K562 (cell line): ENCODE data around the gene RNF166. TPM values are rescaled to one million over a fixed set of nuclear protein-coding genes. Genes with fewer than 3 reads are reported as not detected.

Source experiments
- CAMTA2 ChIP-seq: fragments of 250-450 bp; sonication (Bioruptor Pico); conservative IDR thresholded peaks from 2 replicates; pipeline ENCODE4 v1.5.1; 2022
- CEBPB ChIP-seq: fragments of 450-650 bp; IDR thresholded peaks from 2 replicates; pipeline ENCODE4 v1.6.1; 2016; ENCODE audit warnings: missing genetic modification characterization, missing compliant biosample characterization
- EGR1 ChIP-seq: fragments of 450-650 bp; conservative IDR thresholded peaks from 2 replicates; pipeline ENCODE4 v1.6.1; 2017; ENCODE audit warnings: mild to moderate bottlenecking
- FIP1L1 ChIP-seq: fragments of 200-400 bp; formaldehyde crosslinking; IDR thresholded peaks from 2 replicates; pipeline ENCODE4 v1.6.1; 2018; ENCODE audit warnings: mild to moderate bottlenecking, low read depth, low read length; ENCODE audit not compliant: poor library complexity, severe bottlenecking
- HNRNPLL ChIP-seq: fragments of 200-400 bp; formaldehyde crosslinking; IDR thresholded peaks from 2 replicates; pipeline ENCODE4 v1.6.1; 2017; ENCODE audit warnings: low read length, low read depth, mild to moderate bottlenecking; ENCODE audit not compliant: poor library complexity, severe bottlenecking
- KDM1A ChIP-seq, 2 experiments: fragments of 450-650 bp; IDR thresholded peaks; 2 replicates each; pipeline ENCODE4 v1.6.1; 2016; ENCODE audit warnings: mild to moderate bottlenecking in 2 of 2
- KLF16 ChIP-seq: IDR thresholded peaks from 2 replicates; pipeline ENCODE4 v1.6.1; 2016; ENCODE audit warnings: antibody characterized with exemption
- LARP7 ChIP-seq: fragments of 450-650 bp; IDR thresholded peaks from 2 replicates; pipeline ENCODE4 v1.6.1; 2016
- MAX ChIP-seq: sonication (generic); formaldehyde crosslinking; IDR thresholded peaks from 2 replicates; pipeline ENCODE4 v1.9.0; 2022; ENCODE audit warnings: mild to moderate bottlenecking, missing genetic modification reagents
- NR0B1 ChIP-seq: fragments of 450-650 bp; IDR thresholded peaks from one replicate; pipeline ENCODE4 v1.6.1; 2018; ENCODE audit warnings: mild to moderate bottlenecking, moderate library complexity; ENCODE audit not compliant: partially characterized antibody
- PHF8 ChIP-seq: fragments of 200-600 bp; sonication (generic); IDR thresholded peaks from 2 replicates; pipeline ENCODE4 v1.6.1; 2012; ENCODE audit warnings: mixed run types, mild to moderate bottlenecking, inconsistent platforms, low read length, moderate library complexity, borderline replicate concordance
- SMARCA4 ChIP-seq: fragments of 450-650 bp; IDR thresholded peaks from 2 replicates; pipeline ENCODE4 v1.6.1; 2016
- SNRNP70 ChIP-seq: fragments of 200-400 bp; formaldehyde crosslinking; optimal IDR thresholded peaks from 2 replicates; pipeline ENCODE3; 2017; ENCODE audit warnings: low read depth, low read length
- ZBTB1 ChIP-seq: sonication (generic); formaldehyde crosslinking; IDR thresholded peaks from 2 replicates; pipeline ENCODE4 v1.8.1; 2023; ENCODE audit warnings: missing genetic modification reagents, low read depth, mild to moderate bottlenecking, borderline replicate concordance
- ZNF143 ChIP-seq: sonication (generic); formaldehyde crosslinking; IDR thresholded peaks from 2 replicates; pipeline ENCODE4 v1.9.0; 2022; ENCODE audit warnings: mild to moderate bottlenecking, missing genetic modification reagents
- ZNF511 ChIP-seq: sonication (generic); formaldehyde crosslinking; IDR thresholded peaks from 2 replicates; pipeline ENCODE4 v1.8.0; 2022; ENCODE audit warnings: mild to moderate bottlenecking, missing genetic modification reagents
- polyA plus RNA-seq, 8 experiments: library from polyadenylated mRNA; depleted of rRNA in 4 of 8; stranded (reverse) in 5 of 8; unstranded in 3 of 8; fragments of >200 nt; fragmentation: Nextera tagmentation in 2 of 8; fragmentation: Illumina TruSeq in 1 of 8; extraction: Ambion mirVana in 2 of 8; extraction: Trizol in 1 of 8; gene quantifications; 2 replicates each; pipeline versions ENCODE4 v1.2.1 to v1.2.3, GENCODE V29; 2011 to 2014; ENCODE audit warnings: inconsistent platforms in 1 of 8, missing spikeins in 1 of 8
- total RNA-seq, 7 experiments: library from RNA; depleted of rRNA in 6 of 7; stranded (reverse); fragments of >200 nt in 6 of 7; fragmentation: Illumina TruSeq in 2 of 7; extraction: Trizol in 2 of 7; gene quantifications; 2 replicates each; pipeline versions ENCODE4 v1.2.1 to v1.2.3, GENCODE V29; 2011 to 2021; ENCODE audit warnings: low replicate concordance in 1 of 7
- TF ChIP-seq, protein P1 (sequence below), 2 experiments: IDR thresholded peaks in 1 of 2; conservative IDR thresholded peaks in 1 of 2; 2 replicates each; pipeline ENCODE4 v1.6.1; 2016; ENCODE audit warnings: low read depth in 2 of 2, mild to moderate bottlenecking in 1 of 2, missing compliant biosample characterization in 1 of 2, missing genetic modification characterization in 1 of 2, moderate library complexity in 1 of 2
- TF ChIP-seq, protein P2 (sequence below): fragments of 250-450 bp; sonication (Bioruptor Pico); IDR thresholded peaks from 2 replicates; pipeline ENCODE4 v1.5.0; 2022; ENCODE audit warnings: mild to moderate bottlenecking
- TF ChIP-seq, protein P3 (sequence below): sonication (generic); formaldehyde crosslinking; IDR thresholded peaks from 2 replicates; pipeline ENCODE4 v1.8.1; 2022; ENCODE audit warnings: missing genetic modification reagents

RNF166 gene
- total and polyA plus RNA-seq, 9 of the 15 experiments (the other 6 are each of a cell fraction or from before 2014, with no cell fraction given) = 0.56 to 60.3 (median 19.5) TPM

DNA sequence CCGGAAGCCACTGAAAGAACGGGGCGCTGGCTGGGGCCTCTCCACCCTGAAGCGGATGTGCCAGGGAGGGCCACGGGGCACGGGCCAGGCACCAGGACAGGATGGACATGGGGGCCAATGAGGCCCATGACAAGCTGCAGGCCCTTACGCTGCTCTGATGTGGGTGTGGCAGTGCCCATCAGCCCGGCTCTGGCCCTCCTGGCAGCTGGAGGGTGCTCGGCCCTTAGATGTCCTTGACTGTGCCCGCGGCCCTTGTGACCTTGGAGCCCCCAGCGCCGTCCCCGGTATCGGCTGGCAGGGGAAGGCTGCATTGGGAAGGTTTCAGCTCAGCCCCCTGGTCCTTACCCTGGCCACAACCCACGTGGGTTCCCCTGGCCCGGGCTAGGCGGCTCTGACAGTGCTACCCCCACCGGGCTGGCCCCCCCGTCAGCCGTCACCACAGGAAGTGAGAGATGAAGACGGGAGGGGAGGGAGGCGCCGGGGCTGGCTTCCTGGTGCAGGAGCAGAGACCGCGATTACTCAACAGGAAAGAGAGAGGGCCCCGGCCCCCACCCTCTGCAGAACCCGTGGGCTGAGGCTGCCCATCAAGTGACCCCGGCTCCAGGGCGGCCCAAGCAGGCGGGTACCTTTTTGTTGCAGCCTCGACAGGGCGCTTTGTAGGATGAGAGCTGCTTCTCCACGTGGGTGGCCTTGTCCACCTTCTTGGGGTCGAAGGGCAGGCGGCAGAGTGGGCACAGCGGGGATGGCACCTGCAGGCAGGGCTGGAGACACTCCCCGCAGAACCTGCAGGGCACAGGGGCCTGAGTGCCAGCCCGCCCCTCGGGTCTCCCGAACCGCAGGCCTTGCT, 5.3 kb downstream of the RNF166 start (continued):
- TF ChIP-seq, protein P1, sequence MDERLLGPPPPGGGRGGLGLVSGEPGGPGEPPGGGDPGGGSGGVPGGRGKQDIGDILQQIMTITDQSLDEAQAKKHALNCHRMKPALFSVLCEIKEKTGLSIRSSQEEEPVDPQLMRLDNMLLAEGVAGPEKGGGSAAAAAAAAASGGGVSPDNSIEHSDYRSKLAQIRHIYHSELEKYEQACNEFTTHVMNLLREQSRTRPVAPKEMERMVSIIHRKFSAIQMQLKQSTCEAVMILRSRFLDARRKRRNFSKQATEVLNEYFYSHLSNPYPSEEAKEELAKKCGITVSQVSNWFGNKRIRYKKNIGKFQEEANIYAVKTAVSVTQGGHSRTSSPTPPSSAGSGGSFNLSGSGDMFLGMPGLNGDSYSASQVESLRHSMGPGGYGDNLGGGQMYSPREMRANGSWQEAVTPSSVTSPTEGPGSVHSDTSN (CRISPR knock-in tag; IDR thresholded peaks at IDR 0.05; ENCODE audit: low read depth) = no peak
- TF ChIP-seq, protein P1 (tag; conservative IDR thresholded peaks at IDR 0.05; ENCODE audit: low read depth) = peak; percentile 63
- no peak for TF ChIP-seq ZNF511 (CRISPR knock-in tag)
- no peak for TF ChIP-seq LARP7
- TF ChIP-seq HNRNPLL = no peak
- TF ChIP-seq, protein P2, sequence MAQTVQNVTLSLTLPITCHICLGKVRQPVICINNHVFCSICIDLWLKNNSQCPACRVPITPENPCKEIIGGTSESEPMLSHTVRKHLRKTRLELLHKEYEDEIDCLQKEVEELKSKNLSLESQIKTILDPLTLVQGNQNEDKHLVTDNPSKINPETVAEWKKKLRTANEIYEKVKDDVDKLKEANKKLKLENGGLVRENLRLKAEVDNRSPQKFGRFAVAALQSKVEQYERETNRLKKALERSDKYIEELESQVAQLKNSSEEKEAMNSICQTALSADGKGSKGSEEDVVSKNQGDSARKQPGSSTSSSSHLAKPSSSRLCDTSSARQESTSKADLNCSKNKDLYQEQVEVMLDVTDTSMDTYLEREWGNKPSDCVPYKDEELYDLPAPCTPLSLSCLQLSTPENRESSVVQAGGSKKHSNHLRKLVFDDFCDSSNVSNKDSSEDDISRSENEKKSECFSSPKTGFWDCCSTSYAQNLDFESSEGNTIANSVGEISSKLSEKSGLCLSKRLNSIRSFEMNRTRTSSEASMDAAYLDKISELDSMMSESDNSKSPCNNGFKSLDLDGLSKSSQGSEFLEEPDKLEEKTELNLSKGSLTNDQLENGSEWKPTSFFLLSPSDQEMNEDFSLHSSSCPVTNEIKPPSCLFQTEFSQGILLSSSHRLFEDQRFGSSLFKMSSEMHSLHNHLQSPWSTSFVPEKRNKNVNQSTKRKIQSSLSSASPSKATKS (CRISPR knock-in tag) = no peak
- 0 out of 2 replicates have a peak, but pooled peaks have one; percentile 22 for TF ChIP-seq SMARCA4
- TF ChIP-seq, protein P3, sequence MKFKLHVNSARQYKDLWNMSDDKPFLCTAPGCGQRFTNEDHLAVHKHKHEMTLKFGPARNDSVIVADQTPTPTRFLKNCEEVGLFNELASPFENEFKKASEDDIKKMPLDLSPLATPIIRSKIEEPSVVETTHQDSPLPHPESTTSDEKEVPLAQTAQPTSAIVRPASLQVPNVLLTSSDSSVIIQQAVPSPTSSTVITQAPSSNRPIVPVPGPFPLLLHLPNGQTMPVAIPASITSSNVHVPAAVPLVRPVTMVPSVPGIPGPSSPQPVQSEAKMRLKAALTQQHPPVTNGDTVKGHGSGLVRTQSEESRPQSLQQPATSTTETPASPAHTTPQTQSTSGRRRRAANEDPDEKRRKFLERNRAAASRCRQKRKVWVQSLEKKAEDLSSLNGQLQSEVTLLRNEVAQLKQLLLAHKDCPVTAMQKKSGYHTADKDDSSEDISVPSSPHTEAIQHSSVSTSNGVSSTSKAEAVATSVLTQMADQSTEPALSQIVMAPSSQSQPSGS (CRISPR knock-in tag) = no peak
- TF ChIP-seq CEBPB (tag) = peak; percentile 80
- TF ChIP-seq NR0B1 = no peak
- TF ChIP-seq KDM1A (IDR thresholded peaks at IDR 0.05) = no peak
- TF ChIP-seq ZBTB1 (CRISPR knock-in tag) = 0 out of 2 replicates have a peak, but pooled peaks have one; percentile 22
- TF ChIP-seq CAMTA2 (CRISPR knock-in tag) = no peak
- no peak for TF ChIP-seq KLF16
- peak; percentile 11; the same call in 1 of the 2 replicates for TF ChIP-seq PHF8
- peak; percentile 51; the same call in 1 of the 2 replicates for TF ChIP-seq MAX (CRISPR knock-in tag)
- TF ChIP-seq FIP1L1 = peak; percentile 80
- TF ChIP-seq SNRNP70 = no peak
- TF ChIP-seq ZNF143 (CRISPR knock-in tag) = no peak
- peak; percentile 85 for TF ChIP-seq EGR1
